ENCODE results near the gene SCAF8. TPM values are rescaled to one million over a fixed set of nuclear protein-coding genes. Genes with fewer than 3 reads are reported as not detected.

SCAF8 gene
- total and polyA plus RNA-seq, 10 donors, result 10.5 to 60.7 (median 52.2) TPM

GRCh38 chr6:154868143-154868594 is 135.0 kb downstream of the SCAF8 start:
- H3K27ac ChIP-seq, result no peak overlapping the region
- no peaks in the 10 kb centered on the region for H3K9me3 ChIP-seq
- no peak for TF ChIP-seq POLR2A (IDR thresholded peaks at IDR 0.05)
- TF ChIP-seq, protein P1, sequence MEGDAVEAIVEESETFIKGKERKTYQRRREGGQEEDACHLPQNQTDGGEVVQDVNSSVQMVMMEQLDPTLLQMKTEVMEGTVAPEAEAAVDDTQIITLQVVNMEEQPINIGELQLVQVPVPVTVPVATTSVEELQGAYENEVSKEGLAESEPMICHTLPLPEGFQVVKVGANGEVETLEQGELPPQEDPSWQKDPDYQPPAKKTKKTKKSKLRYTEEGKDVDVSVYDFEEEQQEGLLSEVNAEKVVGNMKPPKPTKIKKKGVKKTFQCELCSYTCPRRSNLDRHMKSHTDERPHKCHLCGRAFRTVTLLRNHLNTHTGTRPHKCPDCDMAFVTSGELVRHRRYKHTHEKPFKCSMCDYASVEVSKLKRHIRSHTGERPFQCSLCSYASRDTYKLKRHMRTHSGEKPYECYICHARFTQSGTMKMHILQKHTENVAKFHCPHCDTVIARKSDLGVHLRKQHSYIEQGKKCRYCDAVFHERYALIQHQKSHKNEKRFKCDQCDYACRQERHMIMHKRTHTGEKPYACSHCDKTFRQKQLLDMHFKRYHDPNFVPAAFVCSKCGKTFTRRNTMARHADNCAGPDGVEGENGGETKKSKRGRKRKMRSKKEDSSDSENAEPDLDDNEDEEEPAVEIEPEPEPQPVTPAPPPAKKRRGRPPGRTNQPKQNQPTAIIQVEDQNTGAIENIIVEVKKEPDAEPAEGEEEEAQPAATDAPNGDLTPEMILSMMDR (IDR thresholded peaks at IDR 0.05 in 8 of 11, conservative IDR thresholded peaks at IDR 0.05 in 3 of 11), result peak in 9 of 11 experiments; percentile 23 to 65 (median 49)
- peaks cover 0 to 31% (median 0%) of the 10 kb centered on the region in 6 donors for H3K36me3 ChIP-seq
- H3K4me3 ChIP-seq, result no peak overlapping the region
- intact Hi-C loops (cut with DNase I; ENCODE audit: low total_unique reads), result loop anchor here (10.0 kb wide), 1 partner anchor 307 kb away; no protein-coding TSS in a partner anchor
- H3K27me3 ChIP-seq (replicated peaks in 1 of 7), result no peaks in the 10 kb centered on the region
- no peaks in the 10 kb centered on the region for H3K4me1 ChIP-seq
- 68 to 77% (median 69%) methylated on average over 6 of the region's 6 CpGs for WGBS, 5 donors
- no peak for DNase-seq

- 92 to 98% (median 95%) methylated on average over 8 of the region's 8 CpGs for WGBS, 5 donors
- no peak overlapping the region for H3K4me3 ChIP-seq
Observed at GRCh38 chr6:154872542-154873114, 139.4 kb downstream of the SCAF8 start.

DNA sequence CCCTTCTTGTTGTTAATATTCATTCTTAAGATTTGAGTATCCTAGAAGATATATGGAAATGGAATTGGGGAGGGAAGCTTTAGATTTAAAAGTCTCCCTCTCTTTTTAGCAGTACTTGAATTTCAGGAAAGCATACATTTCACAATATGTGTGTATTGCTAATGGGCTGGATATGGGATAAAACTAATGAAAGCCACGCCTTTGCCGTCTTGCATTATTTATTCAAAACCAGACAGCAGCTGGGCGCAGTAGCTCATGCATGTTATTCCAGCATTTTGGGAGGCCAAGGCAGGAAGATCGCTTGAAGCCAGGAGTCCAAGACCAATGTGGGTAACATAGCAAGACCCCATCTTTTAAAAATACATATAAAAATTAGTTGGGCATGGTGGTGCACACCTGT is 140.3 kb downstream of the SCAF8 start:
- Histone ChIP-seq H3K36me3 (peaks cover 0 to 22% (median 0%) of the 10 kb centered on the region in 6 donors), H3K4me1 (peaks cover 0 to 3% (median 0%) of the 10 kb centered on the region in 6 donors), H3K4me3 (no peak overlapping the region), H3K27me3 (replicated peaks in 1 of 7) (no peaks in the 10 kb centered on the region), H3K27ac (no peak overlapping the region), H3K9me3 (no peaks in the 10 kb centered on the region)
- intact Hi-C loops (cut with DNase I; ENCODE audit: low total_unique reads), result no loop called here
- TF ChIP-seq POLR2A (IDR thresholded peaks at IDR 0.05), result no peak
- TF ChIP-seq, protein P1 (IDR thresholded peaks at IDR 0.05 in 8 of 11, conservative IDR thresholded peaks at IDR 0.05 in 3 of 11), result no peak
- no peak for TF ChIP-seq POLR2AphosphoS5 (IDR thresholded peaks at IDR 0.05)
- no peak for DNase-seq
- 96 to 98% (median 98%) methylated on average over 4 of the region's 4 CpGs for WGBS, 5 donors

More at GRCh38 chr6:154872542-154873114, 139.4 kb downstream of the SCAF8 start:
- DNase-seq, result no peak
- Histone ChIP-seq H3K27me3 (replicated peaks in 1 of 7) (no peaks in the 10 kb centered on the region), H3K4me1 (peaks cover 0 to 3% (median 0%) of the 10 kb centered on the region in 6 donors), H3K9me3 (no peaks in the 10 kb centered on the region), H3K27ac (no peak overlapping the region), H3K36me3 (peaks cover 0 to 23% (median 0%) of the 10 kb centered on the region in 6 donors)
- TF ChIP-seq POLR2A (IDR thresholded peaks at IDR 0.05), result no peak
- TF ChIP-seq, protein P1 (IDR thresholded peaks at IDR 0.05 in 8 of 11, conservative IDR thresholded peaks at IDR 0.05 in 3 of 11), result no peak
- TF ChIP-seq POLR2AphosphoS5 (IDR thresholded peaks at IDR 0.05), result peak in 1 of 3 donors; percentile 14
- intact Hi-C loops (cut with DNase I; ENCODE audit: low total_unique reads), result no loop called here

DNA sequence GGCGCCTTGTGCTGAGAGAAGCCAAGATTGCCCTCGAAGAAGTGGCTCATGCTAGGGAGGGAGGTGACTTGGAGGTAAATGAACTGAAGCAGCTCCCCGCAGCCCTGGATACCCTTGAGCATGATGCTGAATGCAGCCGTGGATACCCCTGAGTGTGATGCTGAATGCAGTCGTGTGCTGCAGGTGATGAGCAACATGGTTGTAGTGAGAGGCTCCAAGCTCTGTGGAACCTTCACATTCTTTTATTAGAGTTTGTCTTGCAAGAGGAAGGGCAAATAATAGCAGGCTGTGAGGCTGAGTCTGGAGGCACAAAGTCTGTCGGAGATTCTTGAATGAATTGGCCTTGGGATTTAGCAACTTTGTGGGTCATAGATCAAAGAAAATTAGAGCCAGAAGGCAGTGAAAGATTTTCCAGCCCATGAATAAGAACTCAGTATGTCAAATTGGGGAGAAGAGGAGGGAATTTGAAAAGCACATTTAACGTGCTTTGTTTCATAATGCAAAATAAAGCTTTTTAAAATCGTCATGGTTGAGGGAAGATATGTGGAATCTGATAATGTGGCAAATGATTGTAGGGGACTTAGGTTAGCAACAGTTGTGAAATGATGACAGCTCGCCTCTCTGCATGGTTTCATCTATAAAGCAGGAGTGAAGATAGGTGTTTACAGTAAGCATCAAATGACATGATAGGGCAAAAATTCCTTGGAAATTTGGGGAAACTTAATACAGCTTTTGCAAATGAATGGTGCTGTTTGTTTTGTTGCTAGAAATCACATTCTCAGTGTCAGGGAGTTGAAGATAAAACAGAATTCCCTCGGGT is 141.8 kb downstream of the SCAF8 start:
- intact Hi-C loops (cut with DNase I; ENCODE audit: low total_unique reads), result no loop called here
- Histone ChIP-seq H3K27ac (no peak overlapping the region), H3K4me3 (no peak overlapping the region), H3K36me3 (peaks cover 0 to 25% (median 0%) of the 10 kb centered on the region in 6 donors), H3K9me3 (no peaks in the 10 kb centered on the region), H3K27me3 (replicated peaks in 1 of 7) (no peaks in the 10 kb centered on the region), H3K4me1 (peaks cover 0 to 3% (median 0%) of the 10 kb centered on the region in 6 donors)
- no peak for TF ChIP-seq POLR2A (IDR thresholded peaks at IDR 0.05)
- TF ChIP-seq, protein P1 (IDR thresholded peaks at IDR 0.05 in 8 of 11, conservative IDR thresholded peaks at IDR 0.05 in 3 of 11), result no peak
- no peak for TF ChIP-seq POLR2AphosphoS5 (IDR thresholded peaks at IDR 0.05)
- DNase-seq, result no peak
- WGBS, 5 donors, result 77 to 89% (median 87%) methylated on average over 10 of the region's 10 CpGs

Data from spleen (tissue), 11 donors.